Smooth muscle cell (in vitro differentiated cells): Measurements from ENCODE around the gene SPINK4. TPM values are rescaled to one million over a fixed set of nuclear protein-coding genes. Genes with fewer than 3 reads are reported as not detected.

Experiments
- DNase-seq: peaks from one replicate; lab custom pipeline; 2025; ENCODE audit not compliant: unreplicated experiment; lab: John Stamatoyannopoulos, UW
- H2AFZ ChIP-seq: fragments of 200-600 bp; sonication (generic); 2 replicates; pipeline ENCODE4 v1.6.0; 2016; ENCODE audit warnings: antibody characterized with exemption, low read depth, mild to moderate bottlenecking
- H3F3A ChIP-seq: fragments of 200-600 bp; sonication (generic); 2 replicates; pipeline ENCODE4 v1.6.0; 2017; ENCODE audit warnings: antibody characterized with exemption, low read depth
- H3K27ac ChIP-seq: fragments of 200-600 bp; sonication (generic); 2 replicates; pipeline ENCODE4 v1.5.1; 2016; ENCODE audit warnings: low read depth, mild to moderate bottlenecking
- H3K27me3 ChIP-seq: fragments of 200-600 bp; sonication (generic); 2 replicates; pipeline ENCODE4 v1.6.1; 2016; ENCODE audit warnings: low read depth, mild to moderate bottlenecking
- H3K36me3 ChIP-seq: fragments of 200-600 bp; sonication (generic); 2 replicates; pipeline ENCODE4 v1.5.1; 2016; ENCODE audit warnings: low read depth
- H3K4me1 ChIP-seq: fragments of 200-600 bp; sonication (generic); 2 replicates; pipeline ENCODE4 v1.5.1; 2016; ENCODE audit warnings: low read depth
- H3K4me2 ChIP-seq: fragments of 200-600 bp; sonication (generic); 2 replicates; pipeline ENCODE4 v1.6.0; 2016; ENCODE audit warnings: mild to moderate bottlenecking
- H3K4me3 ChIP-seq: fragments of 200-600 bp; sonication (generic); 2 replicates; pipeline ENCODE4 v1.5.1; 2016; ENCODE audit warnings: mild to moderate bottlenecking
- H3K79me2 ChIP-seq: fragments of 200-600 bp; sonication (generic); 2 replicates; pipeline ENCODE4 v1.6.0; 2016; ENCODE audit warnings: low read depth, mild to moderate bottlenecking
- H3K9ac ChIP-seq: fragments of 200-600 bp; sonication (generic); 2 replicates; pipeline ENCODE4 v1.6.0; 2016; ENCODE audit warnings: low read depth
- H3K9me3 ChIP-seq: fragments of 200-600 bp; sonication (generic); replicated peaks from 2 replicates; pipeline ENCODE4 v1.5.1; 2016; ENCODE audit warnings: low read depth
- H4K20me1 ChIP-seq: fragments of 200-600 bp; sonication (generic); 2 replicates; pipeline ENCODE4 v1.6.0; 2016; ENCODE audit warnings: low read depth
- WGBS: methylation state at CpG from one replicate; pipeline ENCODE4 v1.1.7; 2016; ENCODE audit warnings: low lambda C conversion rate; 5-methylcytosine and 5-hydroxymethylcytosine counted together
- polyA plus RNA-seq: library from polyadenylated mRNA; unstranded; fragments of >200 nt; fragmentation: Nextera tagmentation; extraction: Ambion mirVana; gene quantifications from 2 replicates; pipeline ENCODE4 v1.2.1, GENCODE V29; 2016
- total RNA-seq: library from RNA; depleted of rRNA; stranded (reverse); fragments of >200 nt; gene quantifications from 2 replicates; pipeline ENCODE4 v1.2.3, GENCODE V29; 2014
- TF ChIP-seq, protein P1 (sequence below): fragments of 200-600 bp; sonication (generic); IDR thresholded peaks from 2 replicates; pipeline ENCODE4 v1.5.1; 2017; ENCODE audit warnings: borderline replicate concordance, mild to moderate bottlenecking, antibody characterized with exemption; ENCODE audit not compliant: insufficient read depth, poor library complexity, severe bottlenecking

SPINK4 gene
- total and polyA plus RNA-seq, 2 experiments from 2014 or later, result not detected

DNA sequence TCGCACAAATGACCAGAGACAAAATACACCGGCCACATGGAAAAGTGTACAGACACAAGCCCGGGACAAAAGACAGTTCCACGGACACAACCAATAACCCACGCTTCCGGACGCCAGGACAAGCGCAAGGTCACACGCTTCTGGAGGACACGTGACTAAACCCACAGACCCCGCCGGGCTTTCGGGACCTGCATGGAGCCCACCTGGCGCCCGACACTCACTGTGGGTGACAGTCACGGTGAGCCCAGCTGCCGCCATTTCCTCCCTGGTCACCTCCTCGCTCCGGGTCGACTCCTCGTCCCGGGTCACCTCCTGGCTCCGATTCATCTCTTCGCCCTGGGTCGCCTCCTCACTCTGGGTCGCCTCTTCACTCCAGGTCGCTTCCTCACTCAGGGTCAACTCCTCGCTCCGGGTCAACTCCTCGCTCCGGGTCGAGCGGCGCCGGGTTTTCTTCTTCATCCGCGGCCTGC lies 24.1 kb downstream of the SPINK4 start:
- WGBS, result under 1% methylated on average over 37 of the region's 37 CpGs
- H4K20me1 ChIP-seq, result no peaks in the 10 kb centered on the region
- DNase-seq, result no peak

DNA sequence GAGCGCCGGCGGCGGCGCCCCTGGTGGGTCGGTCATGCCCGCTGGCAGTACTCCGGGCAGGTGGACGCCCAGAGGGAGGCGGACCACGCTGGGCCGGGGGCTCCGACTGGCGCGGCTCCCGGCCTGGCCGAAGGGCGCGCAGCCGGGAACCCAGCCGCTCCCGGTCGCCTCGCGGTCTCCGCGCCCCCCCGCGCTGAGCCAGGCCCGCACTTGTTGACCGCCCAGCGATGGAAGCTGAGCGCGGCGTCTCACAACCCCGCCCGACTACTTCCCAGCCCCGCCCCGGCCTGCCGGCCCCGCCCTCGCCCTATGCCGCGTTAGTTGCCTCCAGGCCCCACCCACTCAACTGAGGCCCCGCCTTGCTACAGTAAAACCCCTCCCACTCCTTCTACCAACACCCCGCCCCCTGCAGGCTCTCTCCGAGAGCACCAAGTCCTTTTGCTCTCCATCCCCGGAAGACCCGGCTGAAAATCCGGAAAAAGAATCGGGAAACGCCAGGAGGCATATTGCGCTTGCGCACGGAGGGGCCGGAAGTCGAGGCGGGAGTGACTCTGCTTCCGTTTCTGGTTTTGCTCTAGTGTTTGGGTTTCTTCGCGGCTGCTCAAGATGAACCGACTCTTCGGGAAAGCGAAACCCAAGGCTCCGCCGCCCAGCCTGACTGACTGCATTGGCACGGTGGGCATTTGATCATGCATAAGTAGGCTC lies 24.7 kb downstream of the SPINK4 start, which contains the start of the genes BAG1 and CHMP5:
TSS of gene BAG1 (minus strand) at position 236 of the 705 bp plus-strand sequence.
TSS of gene CHMP5 (plus strand) at position 577 of the 705 bp plus-strand sequence. CDS start at position 607, 30 bp downstream.
- peak; percentile 96 for DNase-seq
- Histone ChIP-seq H3K36me3 (peaks cover 24% of the 10 kb centered on the region), H2AFZ (peak within 1 kb of the TSS; percentile 96), H3K79me2 (peaks cover 29% of the 10 kb centered on the region), H3K27me3 (no peaks in the 10 kb centered on the region), H3K4me2 (peak within 1 kb of the TSS; percentile 98), H3K27ac (peak within 1 kb of the TSS; percentile 67), H3F3A (no peaks in the 10 kb centered on the region), H3K4me1 (peaks cover 12% of the 10 kb centered on the region), H4K20me1 (no peaks in the 10 kb centered on the region), H3K9me3 (no peaks in the 10 kb centered on the region), H3K9ac (peak within 1 kb of the TSS; percentile 86), H3K4me3 (peak within 1 kb of the TSS; percentile 98)
- TF ChIP-seq, protein P1, sequence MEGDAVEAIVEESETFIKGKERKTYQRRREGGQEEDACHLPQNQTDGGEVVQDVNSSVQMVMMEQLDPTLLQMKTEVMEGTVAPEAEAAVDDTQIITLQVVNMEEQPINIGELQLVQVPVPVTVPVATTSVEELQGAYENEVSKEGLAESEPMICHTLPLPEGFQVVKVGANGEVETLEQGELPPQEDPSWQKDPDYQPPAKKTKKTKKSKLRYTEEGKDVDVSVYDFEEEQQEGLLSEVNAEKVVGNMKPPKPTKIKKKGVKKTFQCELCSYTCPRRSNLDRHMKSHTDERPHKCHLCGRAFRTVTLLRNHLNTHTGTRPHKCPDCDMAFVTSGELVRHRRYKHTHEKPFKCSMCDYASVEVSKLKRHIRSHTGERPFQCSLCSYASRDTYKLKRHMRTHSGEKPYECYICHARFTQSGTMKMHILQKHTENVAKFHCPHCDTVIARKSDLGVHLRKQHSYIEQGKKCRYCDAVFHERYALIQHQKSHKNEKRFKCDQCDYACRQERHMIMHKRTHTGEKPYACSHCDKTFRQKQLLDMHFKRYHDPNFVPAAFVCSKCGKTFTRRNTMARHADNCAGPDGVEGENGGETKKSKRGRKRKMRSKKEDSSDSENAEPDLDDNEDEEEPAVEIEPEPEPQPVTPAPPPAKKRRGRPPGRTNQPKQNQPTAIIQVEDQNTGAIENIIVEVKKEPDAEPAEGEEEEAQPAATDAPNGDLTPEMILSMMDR, result no peak
- 1% methylated on average over 30 of the region's 67 CpGs for WGBS

More for the DNA sequence above, 24.1 kb downstream of the SPINK4 start:
- H3K27ac ChIP-seq, result no peak overlapping the region
- no peaks in the 10 kb centered on the region for H3K9me3 ChIP-seq
- peak overlapping the region; percentile 96 for H2AFZ ChIP-seq
- peak overlapping the region; percentile 78 for H3K9ac ChIP-seq
- no peaks in the 10 kb centered on the region for H3F3A ChIP-seq
- TF ChIP-seq, protein P1, result no peak
- peaks cover 12% of the 10 kb centered on the region for H3K4me1 ChIP-seq
- peaks cover 29% of the 10 kb centered on the region for H3K79me2 ChIP-seq
- no peaks in the 10 kb centered on the region for H3K27me3 ChIP-seq
- peak overlapping the region; percentile 94 for H3K4me2 ChIP-seq
- peak overlapping the region; percentile 98 for H3K4me3 ChIP-seq
- peaks cover 30% of the 10 kb centered on the region for H3K36me3 ChIP-seq

DNA sequence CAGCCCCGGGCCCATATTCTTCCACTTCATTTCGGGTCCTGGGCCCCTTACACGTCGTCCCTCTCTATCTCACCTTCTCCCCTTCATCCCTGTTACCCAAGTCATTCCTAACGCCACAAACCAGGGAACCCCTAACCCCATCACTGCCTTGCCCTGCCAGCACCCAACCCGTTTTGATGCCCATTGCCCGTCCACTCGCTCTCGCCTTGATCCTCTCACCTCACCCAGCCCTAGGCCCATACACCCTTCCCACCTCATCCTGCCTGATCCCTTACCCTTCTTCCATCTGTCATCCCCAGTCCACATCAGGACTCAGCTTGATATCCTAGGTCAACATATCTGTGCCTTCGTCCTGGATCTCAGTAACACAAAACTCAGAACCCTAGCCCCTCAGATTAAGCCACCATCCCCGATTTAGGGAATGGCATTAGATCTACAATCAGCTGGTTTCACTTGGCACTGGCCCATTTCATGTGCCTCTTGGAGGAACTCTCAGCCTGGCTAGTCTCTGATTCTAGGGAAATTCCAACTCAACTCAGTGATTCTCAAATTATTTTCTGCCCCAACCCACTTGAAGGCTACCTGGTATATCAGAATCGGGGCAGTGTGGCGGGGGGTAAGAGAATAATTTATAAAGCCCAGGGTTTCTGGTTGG lies 25.4 kb downstream of the SPINK4 start:
- WGBS, result 48% methylated on average over 8 of the region's 13 CpGs
- Histone ChIP-seq H3K4me3 (peak overlapping the region; percentile 98), H3K79me2 (peaks cover 29% of the 10 kb centered on the region), H2AFZ (no peak overlapping the region), H4K20me1 (no peaks in the 10 kb centered on the region), H3K4me2 (peak overlapping the region; percentile 98), H3K9ac (peak overlapping the region; percentile 86), H3K27me3 (no peaks in the 10 kb centered on the region), H3K9me3 (no peaks in the 10 kb centered on the region), H3K36me3 (peaks cover 17% of the 10 kb centered on the region), H3K27ac (peak overlapping the region; percentile 67), H3K4me1 (peaks cover 12% of the 10 kb centered on the region), H3F3A (no peaks in the 10 kb centered on the region)
- TF ChIP-seq, protein P1, result no peak
- DNase-seq, result no peak
